GM19238 (cell line): ENCODE results near the gene RFPL3.
"Not testable (repeated sequence)": the region's sequence is repeated elsewhere in the genome, so short reads cannot be mapped to it uniquely, and the experiment has no call there.

Experiments used
- DNase-seq: peaks from one replicate; pipeline ENCODE4 v3.0.0; 2011; ENCODE audit warnings: low spot score; ENCODE audit not compliant: insufficient read length

Gene RFPL3

DNA sequence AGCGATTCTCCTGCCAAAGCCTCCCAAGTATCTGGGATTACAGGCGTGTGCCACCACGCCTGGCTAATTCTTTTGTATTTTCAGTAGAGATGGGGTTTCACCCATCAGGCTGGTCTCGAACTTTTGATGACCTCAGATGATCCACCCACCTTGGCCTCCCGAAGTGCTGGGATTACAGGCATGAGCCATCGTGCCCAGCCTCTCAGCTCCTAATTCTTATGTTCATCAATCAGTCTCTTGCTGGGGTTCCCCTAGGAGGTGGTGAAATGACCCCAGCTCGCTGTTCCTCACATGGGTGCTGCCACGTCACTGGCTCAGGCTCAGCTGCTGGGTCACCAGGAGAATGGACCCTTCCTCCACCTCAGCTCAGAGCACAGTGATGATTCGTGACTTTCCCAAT is at the start of gene RFPL3:
Gene RFPL3 (plus strand): TSS at position 301 of the 400 bp plus-strand sequence. CDS start 205 bp downstream, outside the sequence.
- not testable (repeated sequence) for DNase-seq

DNA sequence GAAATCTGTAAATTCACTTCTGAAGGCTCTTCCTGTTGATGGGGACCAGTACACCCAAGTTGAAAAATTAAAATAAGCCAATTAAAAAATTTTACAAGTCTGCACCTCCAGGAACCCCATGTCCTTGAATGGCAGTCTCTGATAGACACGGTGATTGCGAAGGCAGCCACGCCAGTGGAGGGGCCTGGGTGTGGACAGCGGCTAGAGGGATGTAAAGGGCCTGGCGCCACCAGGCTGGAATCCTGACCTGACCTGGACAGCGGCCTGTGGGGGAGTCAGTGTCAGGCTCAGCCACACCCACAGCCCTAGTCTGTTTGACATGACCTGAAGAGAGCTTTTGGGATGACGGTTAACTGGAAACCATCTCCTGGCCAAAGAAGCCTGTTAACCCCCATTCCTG is 49.5 kb upstream of the RFPL3 start:
- no peak for DNase-seq

DNA sequence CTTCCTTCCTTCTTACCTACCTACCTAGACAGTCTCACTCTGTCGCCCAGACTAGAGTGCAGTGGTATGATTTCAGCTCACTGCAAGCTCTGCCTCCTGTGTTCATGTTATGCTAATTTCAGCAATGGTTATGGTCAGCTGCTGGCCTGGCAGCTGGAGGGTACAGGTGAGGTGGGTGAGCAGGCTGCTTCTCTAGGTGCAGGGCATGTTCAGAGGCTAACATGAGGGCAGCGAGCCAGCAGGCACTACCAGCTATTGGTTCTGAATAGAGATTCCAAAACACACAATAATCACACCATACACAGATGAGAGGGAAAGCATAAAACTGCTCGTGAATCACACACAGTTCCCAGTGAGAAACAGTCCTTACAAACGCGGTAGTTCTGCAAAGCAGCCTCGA is 48.7 kb upstream of the RFPL3 start:
- DNase-seq = no peak

DNA sequence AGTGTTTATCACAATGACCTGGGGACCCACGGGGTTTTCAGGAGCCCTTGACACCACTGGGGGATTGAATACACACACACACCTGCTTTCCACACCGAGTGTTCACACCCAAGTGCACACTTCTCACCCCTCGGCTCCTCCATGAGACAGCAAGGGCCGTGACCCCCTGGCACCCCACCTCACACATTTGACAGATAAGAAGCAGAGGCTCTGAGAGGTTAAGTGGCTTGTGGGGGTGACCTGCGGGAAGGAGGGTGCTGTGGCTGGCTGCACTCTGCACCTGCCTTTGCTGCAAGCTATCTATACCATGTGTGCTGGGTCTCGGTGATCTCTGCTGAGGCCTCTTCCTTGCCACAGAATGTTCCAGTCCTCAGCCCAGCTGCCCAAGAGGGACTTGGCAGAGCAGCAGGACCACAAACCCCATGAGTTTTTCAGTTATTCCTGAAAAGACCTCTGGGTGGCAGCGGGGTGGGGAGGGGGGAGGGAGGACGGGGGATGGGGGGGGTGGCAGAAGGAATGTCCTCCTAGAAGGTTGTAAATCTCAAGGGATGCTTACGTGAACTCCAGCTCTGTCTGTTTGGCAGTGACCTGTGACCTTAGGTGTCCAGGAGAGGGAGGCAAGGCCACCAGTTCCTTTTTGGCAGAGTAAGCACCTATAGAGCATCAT is 47.9 kb upstream of the RFPL3 start:
- no peak for DNase-seq

DNA sequence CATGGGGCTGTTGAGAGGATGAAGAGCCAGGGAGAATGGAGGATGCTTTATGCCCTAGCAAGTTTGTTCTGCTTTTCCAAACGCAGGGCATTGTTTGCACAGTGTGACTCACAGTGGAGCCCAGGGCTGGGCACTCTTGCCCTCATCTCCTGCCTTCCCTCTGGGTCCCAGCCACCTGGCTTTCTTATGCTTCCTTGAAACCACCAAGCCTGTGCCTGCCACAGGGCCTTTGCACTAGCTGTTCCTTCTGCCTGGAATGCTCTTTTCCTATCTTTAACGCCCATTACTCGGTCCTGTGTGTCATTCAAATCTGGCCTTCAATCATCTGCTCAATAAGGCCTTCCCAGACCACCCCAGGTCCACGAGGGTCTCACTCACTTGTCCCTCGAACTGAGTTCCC is 46.9 kb upstream of the RFPL3 start:
- DNase-seq = no peak

DNA sequence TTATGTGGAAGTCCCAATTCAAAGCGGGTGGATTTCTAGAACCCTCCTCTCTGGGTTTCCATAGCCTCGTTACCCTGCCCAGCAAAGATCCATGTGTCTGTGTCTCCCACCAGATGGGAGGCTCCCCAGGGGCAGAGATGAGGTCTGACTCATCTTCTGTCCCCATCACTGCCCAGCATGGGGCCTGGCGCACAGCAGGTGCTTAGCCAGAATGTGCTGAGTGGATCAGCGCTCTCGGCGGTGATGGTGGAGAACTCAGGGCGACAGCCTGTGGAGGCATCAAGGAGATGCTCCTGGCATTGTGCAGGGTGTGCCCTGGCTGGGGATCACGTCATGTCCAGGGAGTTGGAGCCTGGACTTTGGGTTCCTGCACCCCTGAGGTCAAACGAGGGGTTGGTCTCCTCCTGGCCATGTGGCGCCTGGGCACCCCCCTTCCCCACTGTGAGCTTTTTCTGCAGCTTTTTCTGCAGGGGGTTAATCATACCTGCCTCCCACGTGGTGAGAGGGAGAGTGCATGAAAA is 46.1 kb upstream of the RFPL3 start:
- DNase-seq = no peak

DNA sequence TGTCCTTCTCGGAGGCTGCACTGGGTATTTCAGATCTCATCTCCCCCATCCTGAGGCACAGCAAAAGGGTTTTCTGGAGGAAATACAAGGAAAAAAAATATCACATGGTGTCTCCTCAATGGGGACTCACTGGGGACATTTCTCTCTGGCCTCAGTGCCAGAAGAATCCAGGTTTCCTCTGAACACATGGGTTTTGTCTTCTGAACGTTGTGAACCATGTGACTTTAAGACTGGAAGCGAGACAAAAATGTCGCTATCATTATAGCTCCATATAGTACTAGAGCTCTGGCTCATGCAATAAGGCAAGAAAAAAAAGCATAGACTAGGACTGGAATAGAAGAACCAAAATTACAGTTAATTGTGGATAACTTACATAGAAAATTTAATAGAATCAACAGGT is 44.9 kb upstream of the RFPL3 start:
- DNase-seq = no peak

DNA sequence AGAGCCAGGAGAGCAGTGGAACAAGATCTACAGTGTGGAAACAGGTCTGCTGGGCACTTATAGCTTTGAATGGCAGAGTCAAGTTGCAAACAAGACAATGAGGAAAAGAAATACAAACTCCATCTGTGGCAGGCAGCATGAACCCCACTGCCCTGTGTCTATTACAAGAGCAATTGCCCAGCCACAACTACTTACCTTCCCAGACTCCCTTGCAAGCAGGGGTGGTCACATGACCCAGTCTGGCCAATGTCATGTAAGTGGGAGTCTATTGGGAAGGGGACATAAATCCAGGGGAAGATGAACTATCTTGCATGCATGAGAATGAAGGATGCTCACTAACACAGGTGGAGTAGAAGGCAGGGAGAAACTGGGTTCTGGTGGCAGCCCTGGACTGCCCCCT is 44.1 kb upstream of the RFPL3 start:
- DNase-seq = no peak

DNA sequence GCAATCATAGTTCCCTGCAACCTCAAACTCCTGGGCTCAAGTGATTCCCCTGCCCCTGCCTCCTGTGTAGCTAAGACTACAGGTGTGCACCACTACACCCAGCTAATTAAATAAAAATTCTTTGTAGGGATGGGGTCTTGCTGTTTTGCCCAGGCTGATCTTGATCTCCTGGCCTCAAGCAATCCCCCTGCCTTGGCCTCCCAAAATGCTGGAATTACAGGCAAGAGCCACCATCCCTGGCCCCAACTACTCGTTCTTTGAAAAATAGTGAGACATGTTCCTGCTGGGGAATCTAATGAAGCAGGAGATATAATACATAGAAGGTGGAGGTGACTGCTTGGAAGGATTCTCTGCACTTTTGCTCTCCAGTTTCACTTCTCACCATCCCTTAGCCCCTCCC is 40.1 kb upstream of the RFPL3 start:
- no peak for DNase-seq

DNA sequence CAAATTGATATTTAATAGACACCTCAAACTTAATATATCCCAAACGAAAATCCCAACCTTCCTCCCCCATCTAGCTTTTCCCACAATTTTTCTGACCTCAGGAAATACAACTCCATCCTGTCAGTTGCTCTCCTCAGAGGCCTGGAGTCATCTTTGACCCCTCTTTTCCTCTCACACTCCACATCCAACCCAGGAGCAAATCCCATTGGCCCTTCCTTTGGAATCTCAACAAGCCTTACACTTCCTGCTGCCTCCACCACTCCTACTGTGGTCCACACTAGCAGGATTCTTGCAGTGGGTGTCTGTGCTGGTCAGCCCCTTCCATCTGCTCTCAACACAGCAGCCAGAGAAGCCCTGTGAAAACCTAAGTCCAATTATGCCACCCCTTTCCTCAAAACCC is 39.3 kb upstream of the RFPL3 start:
- DNase-seq = no peak

DNA sequence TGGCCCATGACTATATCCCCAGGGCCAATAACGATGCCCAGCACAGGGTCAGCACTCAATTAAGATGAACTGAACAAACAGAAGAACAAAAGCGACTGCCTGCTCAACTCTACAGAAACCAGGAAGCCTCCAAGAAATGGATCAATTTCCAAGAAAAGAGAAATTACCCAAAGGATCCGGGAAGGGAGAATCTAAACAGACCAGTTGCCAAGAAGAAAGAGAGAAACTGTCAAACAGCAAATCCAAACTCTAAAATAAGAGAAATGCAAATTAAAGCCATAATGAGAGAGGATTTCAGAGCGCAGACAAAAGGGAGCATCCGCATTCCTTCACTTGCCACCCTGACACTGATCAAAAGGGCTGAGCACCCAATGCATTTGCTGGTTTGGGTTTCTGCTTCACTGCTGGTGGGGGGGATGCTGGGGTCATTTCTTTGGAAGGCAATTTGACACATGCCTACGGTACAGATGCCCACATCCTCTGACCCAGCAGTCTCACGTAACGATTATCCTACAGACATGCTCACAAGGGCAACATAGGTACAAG is 37.7 kb upstream of the RFPL3 start:
- no peak for DNase-seq

DNA sequence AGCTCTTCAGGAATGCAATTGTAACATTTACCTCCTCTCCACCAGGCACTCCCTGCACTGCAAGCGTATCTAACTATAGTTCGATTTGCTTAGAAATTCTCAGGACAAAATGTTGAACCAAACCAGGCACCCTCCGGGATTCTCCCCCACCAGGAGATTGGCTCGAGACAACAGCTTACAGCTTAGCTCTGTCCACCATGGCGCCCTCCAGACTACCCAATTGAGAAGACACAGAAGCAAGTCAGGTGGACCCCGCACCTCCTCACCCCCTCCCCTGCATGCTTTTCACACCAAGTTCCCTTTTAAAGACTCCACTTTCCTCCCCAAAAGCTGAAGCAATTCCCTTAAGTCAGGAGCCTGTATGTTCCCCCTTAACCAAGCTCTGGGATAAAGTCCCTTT is 34.7 kb upstream of the RFPL3 start:
- DNase-seq = no peak

DNA sequence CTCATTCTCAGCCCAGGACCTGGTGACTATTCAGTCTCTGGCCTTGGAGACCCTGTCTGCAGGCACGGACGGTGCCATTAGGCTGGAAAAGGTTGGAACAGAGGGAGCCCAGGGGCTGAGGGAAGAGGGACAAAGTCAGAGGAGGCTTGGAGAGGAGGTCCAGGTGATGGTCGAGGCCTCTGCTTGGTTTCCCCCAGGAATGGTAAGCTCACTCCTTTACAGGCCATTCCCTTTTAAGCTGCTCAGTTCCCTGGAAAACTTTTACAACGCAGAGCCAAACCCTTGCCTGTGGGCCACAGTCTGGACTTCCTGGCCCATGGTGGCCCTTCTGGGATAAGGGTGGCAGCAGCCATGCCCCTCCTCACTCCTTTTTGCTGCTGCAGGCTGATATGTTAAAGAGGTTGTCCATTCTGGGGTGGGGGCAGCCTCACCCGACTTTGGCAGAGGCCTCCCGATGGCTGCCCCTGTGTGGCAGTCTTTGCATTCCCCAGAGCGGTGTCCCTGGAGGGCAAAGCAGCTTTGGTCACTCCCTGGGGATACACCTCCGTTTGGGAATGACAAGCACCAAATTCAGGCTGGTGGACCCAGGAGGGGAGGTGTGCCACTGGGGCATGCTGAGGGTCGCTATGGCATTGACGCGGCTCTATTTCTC is 34.0 kb upstream of the RFPL3 start:
- no peak for DNase-seq

DNA sequence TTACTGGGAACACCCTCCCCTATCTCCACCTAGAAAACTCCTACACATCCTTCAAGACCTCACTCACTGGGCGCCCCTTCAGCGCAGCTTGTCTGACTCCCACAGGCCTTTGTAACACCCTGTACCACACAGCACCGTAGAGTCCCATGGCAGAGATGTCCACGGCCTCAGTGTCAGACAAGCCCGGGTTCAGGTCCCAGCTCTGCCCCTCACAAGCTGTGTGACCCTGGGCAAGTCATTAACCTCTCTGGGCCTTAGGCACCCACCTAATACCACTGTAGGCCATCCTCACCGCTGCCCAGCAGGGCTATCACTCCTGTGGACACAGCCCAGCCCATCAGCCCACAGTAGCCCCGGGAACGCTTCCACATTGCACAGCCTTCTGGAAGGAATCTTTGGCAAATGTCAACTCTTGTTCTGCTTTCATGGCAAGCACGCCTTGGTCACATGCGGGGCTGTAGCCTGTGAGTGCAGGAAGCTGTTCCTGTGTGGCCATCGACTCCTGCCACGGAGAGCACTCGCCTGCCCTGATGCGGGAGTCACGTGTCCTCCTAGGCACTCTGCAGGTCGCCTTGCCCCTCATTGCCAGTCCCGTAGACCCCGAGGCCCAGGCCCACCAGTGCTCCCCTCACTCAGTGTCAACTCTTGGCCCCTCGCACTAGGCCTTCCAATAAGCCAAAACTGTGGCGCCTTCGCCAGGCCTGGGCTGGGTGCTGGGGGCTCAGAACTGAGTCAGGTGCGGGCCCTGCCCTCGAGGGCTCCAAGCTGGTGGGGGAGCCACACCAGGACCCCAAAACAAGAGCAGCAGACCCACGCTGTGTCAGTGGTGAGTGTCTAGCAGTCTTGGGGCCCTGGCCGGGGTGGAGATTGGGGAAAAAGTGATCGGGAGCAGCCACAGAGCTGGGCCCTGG is 32.9 kb upstream of the RFPL3 start:
- no peak for DNase-seq

DNA sequence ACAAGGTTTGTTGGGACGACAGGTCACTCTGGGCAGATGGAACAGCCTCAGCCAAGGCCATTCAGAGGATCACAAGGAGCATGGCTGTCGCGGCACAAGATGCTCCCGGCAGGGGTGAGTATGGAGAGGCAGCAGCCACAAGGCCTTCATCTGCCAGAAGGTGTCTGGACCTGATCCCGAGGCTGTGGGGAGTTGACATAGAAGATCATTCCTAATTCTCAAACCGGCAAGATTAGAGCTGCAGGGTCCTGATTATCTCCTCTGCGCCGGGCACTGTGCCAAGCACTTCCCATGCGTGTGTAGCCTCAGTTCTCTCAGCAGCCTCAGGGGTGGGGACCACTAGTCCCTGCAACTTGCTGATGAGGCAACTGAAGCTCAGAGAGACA is 32.3 kb upstream of the RFPL3 start:
- no peak for DNase-seq

DNA sequence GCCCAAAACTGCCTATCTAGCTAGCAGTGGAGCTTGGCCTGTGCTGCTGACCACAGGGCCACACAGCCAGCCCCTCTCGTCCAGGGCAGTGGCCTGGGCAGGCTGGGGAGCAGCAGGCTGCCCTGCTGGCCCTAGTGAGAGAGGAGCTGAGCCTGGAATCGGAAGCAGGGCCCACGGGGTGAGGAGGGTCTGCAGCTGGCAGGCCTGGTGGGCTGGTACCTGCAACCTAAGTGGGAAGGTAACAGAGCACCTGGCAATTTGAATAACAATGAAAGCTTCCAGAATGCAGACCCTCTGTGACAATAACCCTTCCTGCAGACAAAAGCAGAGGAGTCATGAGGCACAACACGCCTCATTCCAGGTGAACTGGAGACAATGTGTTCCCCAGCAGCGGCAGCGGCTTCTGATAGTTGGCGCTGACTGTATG is 31.8 kb upstream of the RFPL3 start:
- no peak for DNase-seq

DNA sequence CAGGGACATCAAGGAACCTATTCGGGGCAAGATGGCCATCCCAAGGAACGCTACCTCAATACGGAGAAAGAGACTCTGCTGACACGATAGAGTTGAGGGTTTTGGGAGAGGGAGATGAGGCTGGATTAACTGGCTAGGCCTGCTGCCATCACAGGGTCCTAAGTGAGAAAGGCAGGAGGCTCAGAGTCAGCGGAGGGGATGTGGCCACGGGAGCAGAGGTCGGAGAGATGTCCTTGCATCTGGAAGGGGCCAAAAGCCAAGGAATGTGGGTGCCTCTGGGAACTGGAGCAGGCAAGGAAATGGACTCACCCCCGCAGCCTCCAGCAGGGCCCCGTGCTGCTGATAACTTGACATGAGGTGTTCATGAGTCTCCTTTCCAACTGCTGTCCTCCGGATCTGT is 31.0 kb upstream of the RFPL3 start:
- no peak for DNase-seq

DNA sequence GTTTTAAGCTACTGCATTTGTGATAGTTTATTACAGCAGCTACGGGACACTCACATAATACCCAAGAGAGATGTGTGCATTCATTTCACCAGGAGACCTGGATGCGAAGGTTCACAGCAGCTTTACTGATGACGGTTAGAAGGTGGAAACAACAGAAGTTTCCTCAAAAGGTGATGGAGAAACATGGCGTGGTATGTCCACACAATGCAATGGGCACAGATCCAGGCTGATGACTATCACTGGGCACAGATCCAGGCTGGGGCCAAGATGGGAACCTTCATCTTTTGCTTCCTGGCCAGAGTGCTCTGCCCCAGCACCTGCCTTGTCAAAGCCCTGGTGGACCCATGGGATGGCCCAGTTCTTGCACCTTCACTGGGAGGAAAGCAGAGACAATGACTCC is 30.6 kb upstream of the RFPL3 start:
- no peak for DNase-seq

DNA sequence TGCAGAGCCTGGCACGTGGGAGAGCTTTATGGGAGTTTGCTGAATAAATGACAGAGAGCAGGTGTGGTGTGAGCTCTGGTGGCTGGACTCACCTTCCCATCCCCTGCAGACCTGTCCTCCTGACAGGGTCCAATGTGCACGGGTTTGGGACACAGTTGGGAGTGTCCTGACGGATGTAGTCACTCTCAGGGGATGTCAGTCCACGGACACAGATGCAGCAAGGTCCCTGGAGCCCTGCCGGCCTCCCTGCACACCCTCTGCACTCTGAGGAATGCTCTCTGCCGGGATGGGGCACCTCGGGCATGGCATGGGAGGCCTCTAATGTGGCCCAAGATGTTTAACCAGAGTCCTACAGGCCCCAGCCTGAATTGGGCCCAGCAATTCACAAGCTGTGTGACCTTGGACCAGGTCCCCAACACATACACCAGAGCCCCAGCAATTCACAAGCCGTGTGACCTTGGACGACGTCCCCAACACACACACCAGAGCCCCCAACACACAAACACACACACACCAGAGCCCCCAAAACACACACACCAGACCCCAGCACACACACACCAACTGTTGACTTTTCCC is 30.0 kb upstream of the RFPL3 start:
- DNase-seq = no peak

DNA sequence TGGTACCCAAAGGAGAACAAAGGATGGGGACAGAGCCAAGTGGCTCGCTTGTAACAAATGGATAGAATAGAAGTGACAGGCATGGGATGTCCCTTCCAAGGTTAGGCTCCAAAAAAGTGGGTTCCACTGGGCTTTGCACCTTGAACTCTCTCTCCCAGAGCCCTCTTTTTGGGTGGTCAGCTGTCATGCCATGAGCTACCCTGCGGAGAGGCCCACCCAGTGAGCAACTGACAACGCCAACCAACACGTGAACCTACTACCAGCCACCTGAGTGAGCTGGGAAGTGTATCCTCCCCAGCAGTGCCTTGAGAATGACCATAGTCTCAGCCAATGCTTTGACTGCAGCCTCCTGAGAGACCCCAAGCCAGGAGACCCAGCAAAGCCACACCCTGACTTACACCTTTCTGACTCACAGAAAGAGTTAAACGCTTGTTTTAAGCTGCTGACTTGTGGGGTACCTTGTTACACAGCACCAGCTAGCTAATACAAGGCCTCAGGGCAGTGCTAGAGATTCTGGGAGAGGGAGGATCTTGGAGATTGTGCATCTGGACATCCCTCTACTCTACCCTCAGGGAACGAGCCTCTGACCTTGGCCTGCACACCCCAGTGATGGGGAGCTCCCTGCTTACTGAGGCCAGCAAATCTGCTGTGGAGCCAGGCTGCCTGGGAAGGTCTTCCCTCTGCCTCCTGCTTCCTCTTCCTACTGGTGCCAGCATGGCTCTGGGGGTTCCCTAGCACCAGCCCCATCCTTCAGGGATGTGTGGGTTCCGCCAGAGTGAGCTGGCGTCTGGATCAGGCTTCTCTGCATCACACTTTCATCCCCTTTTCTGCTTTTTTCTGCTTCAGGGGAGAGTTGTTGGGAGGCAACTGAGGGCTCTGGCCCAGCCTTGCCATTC is 29.1 kb upstream of the RFPL3 start:
- DNase-seq = no peak
